Small intestine (tissue), 7 donors: ENCODE results near the gene LIPT2. TPM values are rescaled to one million over a fixed set of nuclear protein-coding genes. Genes with fewer than 3 reads are reported as not detected.

Source experiments
- DNase-seq, 2 donors: peaks; one replicate each; pipeline versions ENCODE4 v3.0.0 to v3.0.0-alpha.2; 2013
- FAIRE-seq: peaks from 2 replicates; lab custom pipeline; 2012; peaks lifted over from hg19 to GRCh38; lab: Jason Lieb, UNC
- H3K27ac ChIP-seq, 3 donors: one replicate each; pipeline ENCODE4 v1.5.1; 2013; ENCODE audit warnings: low read length in 2 of 3, mild to moderate bottlenecking in 2 of 3, control low read depth in 1 of 3, inconsistent platforms in 1 of 3, low read depth in 1 of 3, moderate library complexity in 1 of 3
- H3K27me3 ChIP-seq, 3 donors: one replicate each; pipeline ENCODE4 v1.6.1; 2013; ENCODE audit warnings: low read length in 3 of 3, inconsistent platforms in 1 of 3; ENCODE audit not compliant: control insufficient read depth in 3 of 3, insufficient read depth in 3 of 3
- H3K36me3 ChIP-seq, 3 donors: one replicate each; pipeline ENCODE4 v1.6.1; 2013; ENCODE audit warnings: low read length in 3 of 3, inconsistent platforms in 1 of 3, low read depth in 1 of 3, mild to moderate bottlenecking in 1 of 3, moderate library complexity in 1 of 3; ENCODE audit not compliant: control insufficient read depth in 3 of 3, insufficient read depth in 2 of 3
- H3K4me1 ChIP-seq, 3 donors: one replicate each; pipeline ENCODE4 v1.6.1; 2013; ENCODE audit warnings: low read length in 2 of 3, inconsistent platforms in 1 of 3, low read depth in 1 of 3, mild to moderate bottlenecking in 1 of 3, moderate library complexity in 1 of 3; ENCODE audit not compliant: control insufficient read depth in 3 of 3, insufficient read depth in 2 of 3
- H3K4me3 ChIP-seq, 3 donors: one replicate each; pipeline ENCODE4 v1.5.1; 2013; ENCODE audit warnings: low read length in 3 of 3, control low read depth in 1 of 3, inconsistent platforms in 1 of 3, low read depth in 1 of 3, mild to moderate bottlenecking in 1 of 3, moderate library complexity in 1 of 3
- H3K9me3 ChIP-seq, 2 donors: one replicate each; pipeline ENCODE4 v1.6.1; 2013; ENCODE audit warnings: low read depth in 1 of 2, low read length in 1 of 2; ENCODE audit not compliant: control insufficient read depth in 2 of 2, insufficient read depth in 1 of 2
- WGBS, 3 donors: extraction: QIAGEN DNeasy Blood & Tissue Kit; methylation state at CpG; one replicate each; pipeline ENCODE4 v1.1.7; 2013; 5-methylcytosine and 5-hydroxymethylcytosine counted together
- polyA plus RNA-seq, 4 donors: library from polyadenylated mRNA; stranded (reverse) in 3 of 4; unstranded in 1 of 4; fragments of 200-250 nt in 3 of 4; fragments of 120-200 nt in 1 of 4; gene quantifications; one replicate each; pipeline versions ENCODE4 v1.2.1 to v1.2.3, GENCODE V29; 2013
- donor health status: healthy with polysubstance abuse.
- donor health status: control.
- donor health status: control.
- donor health status: Bipolar disorder and iron deficiency.
- donor health status: healthy.

Gene LIPT2
- polyA plus RNA-seq, 4 donors, result 4.9 to 11.1 (median 7.6) TPM

DNA sequence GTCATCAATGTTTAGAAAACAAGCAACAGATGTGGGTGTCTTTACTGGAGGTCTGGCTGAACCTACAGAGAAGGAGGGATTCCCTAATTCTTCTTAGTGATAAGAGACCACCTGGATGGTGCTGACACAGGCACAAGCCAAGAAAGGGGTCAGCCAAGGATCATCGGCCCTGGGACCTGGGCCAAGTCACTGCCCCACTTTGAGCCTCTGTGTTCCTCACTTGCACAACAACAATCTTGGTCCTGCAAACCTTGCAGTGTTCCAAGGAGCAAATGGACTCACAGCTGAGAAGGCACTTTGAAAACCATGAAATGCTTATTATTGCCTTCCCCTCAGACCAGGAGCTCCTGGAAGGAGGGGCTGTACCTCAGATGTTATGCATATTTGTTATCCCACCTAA, 19.2 kb downstream of the LIPT2 start:
- DNase-seq (no peak), FAIRE-seq (no peak)
- 20 to 33% (median 23%) methylated on average over 1 of the region's 1 CpG for WGBS, 3 donors
- H3K4me1 ChIP-seq, result no peaks in the 10 kb centered on the region
- no peaks in the 10 kb centered on the region for H3K36me3 ChIP-seq
- no peaks in the 10 kb centered on the region for H3K9me3 ChIP-seq
- H3K27me3 ChIP-seq, result no peaks in the 10 kb centered on the region
- no peak overlapping the region for H3K4me3 ChIP-seq
- H3K27ac ChIP-seq, result no peak overlapping the region

- Histone ChIP-seq H3K4me1 (no peaks in the 10 kb centered on the region), H3K27me3 (no peaks in the 10 kb centered on the region), H3K9me3 (no peaks in the 10 kb centered on the region), H3K36me3 (no peaks in the 10 kb centered on the region), H3K4me3 (no peak overlapping the region), H3K27ac (no peak overlapping the region)
- WGBS, 3 donors, result 70 to 77% (median 76%) methylated on average over 10 of the region's 10 CpGs
- FAIRE-seq, result no peak
- no peak for DNase-seq
Observed at GRCh38 chr11:74473382-74474173, 19.9 kb downstream of the LIPT2 start.

DNA sequence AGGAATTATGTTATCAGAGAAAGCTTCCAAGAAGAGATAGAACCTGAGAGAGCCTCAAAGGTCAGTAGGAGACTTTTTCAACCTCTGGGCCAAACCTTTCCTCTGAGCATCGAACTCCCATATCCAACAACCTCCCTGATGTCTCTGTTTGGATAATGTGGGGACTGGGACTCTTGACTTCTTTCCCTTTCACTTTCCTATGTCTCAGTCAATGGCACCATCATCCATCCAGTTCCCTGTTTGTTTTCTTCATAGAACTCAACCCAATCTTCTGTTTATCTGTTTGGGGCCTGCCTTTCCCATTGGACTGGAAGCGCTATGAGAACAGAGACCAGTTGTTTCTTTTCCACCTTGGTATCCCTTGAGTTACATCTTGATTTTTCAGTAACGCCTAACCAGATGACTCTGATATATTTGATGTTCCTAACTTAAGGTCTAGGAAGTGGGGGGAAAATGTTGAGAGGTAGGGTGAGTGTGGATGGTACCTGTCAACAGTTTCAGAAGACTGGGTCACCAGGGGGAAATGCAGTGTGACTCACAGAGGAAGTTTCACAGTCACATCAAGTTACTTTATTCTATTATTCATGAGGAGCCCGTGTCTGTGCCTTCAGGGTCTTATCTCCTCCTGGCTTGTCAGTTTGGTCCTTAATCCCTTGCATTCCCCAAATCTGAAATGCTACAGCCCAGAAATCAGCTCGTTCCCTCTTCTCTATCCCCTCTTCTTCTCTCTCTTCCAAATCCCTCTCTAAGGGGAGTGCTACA, 21.7 kb downstream of the LIPT2 start:
- DNase-seq (no peak), FAIRE-seq (no peak)
- peaks cover 0 to 9% (median 2%) of the 10 kb centered on the region in 3 donors for H3K4me1 ChIP-seq
- H3K4me3 ChIP-seq, result no peak overlapping the region
- H3K27ac ChIP-seq, result no peak overlapping the region
- H3K9me3 ChIP-seq, result no peaks in the 10 kb centered on the region
- WGBS, 3 donors, result 74 to 81% (median 78%) methylated on average over 5 of the region's 5 CpGs
- H3K27me3 ChIP-seq, result no peaks in the 10 kb centered on the region
- peaks cover 0 to 1% (median 0%) of the 10 kb centered on the region in 3 donors for H3K36me3 ChIP-seq

GRCh38 chr11:74471037-74471436, 22.5 kb downstream of the LIPT2 start:
- Histone ChIP-seq H3K4me1 (peaks cover 0 to 12% (median 2%) of the 10 kb centered on the region in 3 donors), H3K27ac (no peak overlapping the region), H3K36me3 (peaks cover 0 to 3% (median 0%) of the 10 kb centered on the region in 3 donors), H3K4me3 (no peak overlapping the region), H3K27me3 (no peaks in the 10 kb centered on the region), H3K9me3 (no peaks in the 10 kb centered on the region)
- DNase-seq (no peak), FAIRE-seq (no peak)
- 83 to 100% (median 100%) methylated on average over 1 of the region's 1 CpG for WGBS, 3 donors

- no peak overlapping the region for H3K4me3 ChIP-seq
- peaks cover 0 to 17% (median 2%) of the 10 kb centered on the region in 3 donors for H3K4me1 ChIP-seq
- H3K9me3 ChIP-seq, result no peaks in the 10 kb centered on the region
- no peak overlapping the region for H3K27ac ChIP-seq
- WGBS, 3 donors, result 72 to 87% (median 73%) methylated on average over 2 of the region's 2 CpGs
- DNase-seq, result no peak
- FAIRE-seq, result no peak
- peaks cover 0 to 3% (median 0%) of the 10 kb centered on the region in 3 donors for H3K36me3 ChIP-seq
- H3K27me3 ChIP-seq, result no peaks in the 10 kb centered on the region
Observed at GRCh38 chr11:74470526-74470925, 23.0 kb downstream of the LIPT2 start.

DNA sequence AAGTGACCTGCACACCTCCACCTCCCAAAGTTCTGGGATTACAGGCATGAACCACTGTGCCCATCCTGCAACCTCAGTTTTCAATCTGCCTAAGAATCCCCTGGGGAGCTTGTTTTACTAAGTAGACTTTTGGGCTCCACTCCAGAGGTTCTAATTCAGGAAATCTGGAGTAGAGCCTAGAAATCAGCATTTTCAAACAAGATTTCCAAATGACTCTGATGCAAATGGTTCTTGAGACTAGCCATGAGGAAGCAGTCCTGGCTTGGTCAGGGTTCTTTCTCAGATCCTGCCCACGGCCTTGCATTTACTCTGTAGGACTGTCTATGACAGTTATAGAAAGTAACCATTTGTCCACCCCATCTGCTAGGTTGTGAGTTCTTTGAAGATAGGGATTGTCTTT, 24.6 kb downstream of the LIPT2 start:
- 71 to 91% (median 83%) methylated on average over 1 of the region's 1 CpG for WGBS, 3 donors
- no peak for DNase-seq
- Histone ChIP-seq H3K4me3 (no peak overlapping the region), H3K36me3 (peaks cover 0 to 3% (median 0%) of the 10 kb centered on the region in 3 donors), H3K4me1 (peaks cover 0 to 30% (median 7%) of the 10 kb centered on the region in 3 donors), H3K9me3 (no peaks in the 10 kb centered on the region), H3K27ac (no peak overlapping the region), H3K27me3 (no peaks in the 10 kb centered on the region)
- no peak for FAIRE-seq

DNA sequence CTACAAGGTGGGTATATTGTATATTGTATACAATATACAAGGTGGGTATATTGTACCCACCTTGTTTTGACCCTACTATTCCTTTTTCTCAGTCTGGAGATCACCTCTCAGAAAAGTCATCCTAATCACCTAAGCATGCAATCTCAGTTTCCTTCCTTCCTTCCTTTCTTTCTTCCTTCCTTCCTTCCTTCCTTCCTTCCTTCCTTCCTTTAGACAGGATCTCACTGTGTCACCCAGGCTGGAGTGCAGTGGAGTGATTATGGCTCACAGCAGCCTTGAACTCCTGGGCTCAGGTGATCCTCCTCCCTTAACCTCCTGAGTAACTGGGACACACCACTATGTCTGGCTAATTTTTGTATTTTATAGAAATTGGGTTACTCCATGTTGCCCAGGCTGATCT, 25.0 kb downstream of the LIPT2 start:
- no peak overlapping the region for H3K4me3 ChIP-seq
- no peaks in the 10 kb centered on the region for H3K27me3 ChIP-seq
- FAIRE-seq, result no peak
- no peak overlapping the region for H3K27ac ChIP-seq
- DNase-seq, result no peak
- H3K9me3 ChIP-seq, result no peaks in the 10 kb centered on the region
- peaks cover 0 to 5% (median 0%) of the 10 kb centered on the region in 3 donors for H3K36me3 ChIP-seq
- peaks cover 0 to 32% (median 7%) of the 10 kb centered on the region in 3 donors for H3K4me1 ChIP-seq

DNA sequence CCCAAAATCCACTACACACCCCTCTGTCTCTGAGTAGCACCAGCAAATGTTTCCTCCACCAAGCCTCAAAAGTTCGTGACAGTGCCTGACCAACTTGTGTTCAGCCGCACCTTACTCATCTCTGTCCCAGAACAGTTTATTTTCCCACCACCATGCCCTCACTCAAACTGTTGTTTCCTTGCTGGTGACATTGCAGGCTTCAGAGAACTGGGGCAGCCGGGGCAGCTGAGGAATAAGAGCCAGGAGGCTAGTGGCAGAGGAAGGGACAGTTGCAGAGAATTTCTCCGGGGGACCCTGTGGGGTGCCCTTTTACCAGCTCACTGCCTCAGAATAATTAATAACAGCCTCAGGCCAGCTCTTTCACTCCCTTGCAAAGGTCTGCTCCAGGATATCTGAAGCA, 25.5 kb downstream of the LIPT2 start:
- Histone ChIP-seq H3K4me3 (no peak overlapping the region), H3K36me3 (peaks cover 0 to 10% (median 0%) of the 10 kb centered on the region in 3 donors), H3K9me3 (no peaks in the 10 kb centered on the region), H3K27me3 (no peaks in the 10 kb centered on the region), H3K27ac (peak overlapping the region in 2 of 3 donors; percentile 80 to 86), H3K4me1 (peaks cover 0 to 36% (median 7%) of the 10 kb centered on the region in 3 donors)
- FAIRE-seq (no peak), DNase-seq (peak in 1 of 2 donors; percentile 39)
- WGBS, 3 donors, result 29 to 55% (median 53%) methylated on average over 4 of the region's 4 CpGs
